NT2/D1 (cell line): ENCODE measurements around the gene MYO7B.

Source experiments
- SUZ12 ChIP-seq: IDR thresholded peaks from 2 replicates; pipeline ENCODE4 v1.6.1; 2011; ENCODE audit not compliant: insufficient read length, insufficient read depth; ENCODE audit errors: extremely low read depth
- YY1 ChIP-seq: IDR thresholded peaks from 2 replicates; pipeline ENCODE4 v1.6.1; 2011; ENCODE audit not compliant: insufficient read length, insufficient read depth
- ZNF274 ChIP-seq: IDR thresholded peaks from 2 replicates; pipeline ENCODE4 v1.6.1; 2011; ENCODE audit warnings: mild to moderate bottlenecking, low read depth, low read length

DNA sequence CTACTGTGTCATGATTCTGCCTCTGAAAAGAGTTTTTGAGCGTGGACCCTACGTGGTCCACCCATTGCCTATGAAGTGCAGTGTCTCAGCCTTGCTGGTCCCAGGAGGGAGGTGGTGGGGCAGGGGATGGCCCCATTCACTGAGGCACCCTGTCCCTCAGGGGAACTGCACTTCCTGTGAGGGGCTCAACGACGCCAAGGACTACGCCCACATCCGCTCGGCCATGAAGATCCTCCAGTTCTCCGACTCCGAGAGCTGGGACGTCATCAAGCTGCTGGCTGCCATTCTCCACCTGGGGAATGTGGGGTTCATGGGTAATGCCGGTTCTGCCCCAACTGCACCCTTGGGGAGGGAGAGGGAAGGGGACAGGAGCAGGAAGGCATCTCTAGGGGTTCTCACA lies 42.5 kb downstream of the MYO7B start:
- TF ChIP-seq ZNF274: no peak
- TF ChIP-seq SUZ12: no peak
- TF ChIP-seq YY1: no peak
